Measurements from ENCODE around the gene SERTAD2. TPM values are rescaled to one million over a fixed set of nuclear protein-coding genes. Genes with fewer than 3 reads are reported as not detected.

Gene SERTAD2
- total RNA-seq, 3 donors from 2014 or later = 12.8 to 20.0 (median 17.0) TPM

DNA sequence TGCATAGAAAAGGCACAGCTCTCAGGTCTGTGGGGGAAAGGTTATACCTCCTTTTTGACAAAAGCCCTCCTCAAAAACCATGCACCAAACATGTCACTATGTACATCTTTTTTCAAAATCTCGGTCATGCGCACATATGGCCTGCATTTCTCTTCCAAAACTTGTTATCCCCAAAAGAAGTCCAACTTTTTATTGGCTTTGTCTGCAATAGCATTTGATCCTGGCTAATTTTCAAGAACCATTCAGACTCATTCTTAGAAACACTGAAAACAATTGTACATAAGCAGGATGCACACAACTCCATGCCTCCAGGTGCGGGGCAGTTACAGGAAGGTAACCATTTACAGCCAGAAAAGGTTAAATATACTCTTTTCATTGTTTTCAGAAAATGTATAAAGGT is 21.9 kb downstream of the SERTAD2 start:
- no peak for DNase-seq (ENCODE audit: low spot score in 2 of 2)
- intact Hi-C loops (cut with DNase I; ENCODE audit: low total_unique reads) = no loop called here

GRCh38 chr2:64630752-64631151 is 23.0 kb downstream of the SERTAD2 start:
- intact Hi-C loops (cut with DNase I; ENCODE audit: low total_unique reads) = no loop called here
- no peaks in the 10 kb centered on the region for H3K9me3 ChIP-seq
- H3K27me3 ChIP-seq = no peaks in the 10 kb centered on the region
- no peak for DNase-seq (ENCODE audit: low spot score in 2 of 2)
- TF ChIP-seq POLR2AphosphoS5 (IDR thresholded peaks at IDR 0.05) (no peak), POLR2A (IDR thresholded peaks at IDR 0.05) (no peak)
- TF ChIP-seq, protein P1, sequence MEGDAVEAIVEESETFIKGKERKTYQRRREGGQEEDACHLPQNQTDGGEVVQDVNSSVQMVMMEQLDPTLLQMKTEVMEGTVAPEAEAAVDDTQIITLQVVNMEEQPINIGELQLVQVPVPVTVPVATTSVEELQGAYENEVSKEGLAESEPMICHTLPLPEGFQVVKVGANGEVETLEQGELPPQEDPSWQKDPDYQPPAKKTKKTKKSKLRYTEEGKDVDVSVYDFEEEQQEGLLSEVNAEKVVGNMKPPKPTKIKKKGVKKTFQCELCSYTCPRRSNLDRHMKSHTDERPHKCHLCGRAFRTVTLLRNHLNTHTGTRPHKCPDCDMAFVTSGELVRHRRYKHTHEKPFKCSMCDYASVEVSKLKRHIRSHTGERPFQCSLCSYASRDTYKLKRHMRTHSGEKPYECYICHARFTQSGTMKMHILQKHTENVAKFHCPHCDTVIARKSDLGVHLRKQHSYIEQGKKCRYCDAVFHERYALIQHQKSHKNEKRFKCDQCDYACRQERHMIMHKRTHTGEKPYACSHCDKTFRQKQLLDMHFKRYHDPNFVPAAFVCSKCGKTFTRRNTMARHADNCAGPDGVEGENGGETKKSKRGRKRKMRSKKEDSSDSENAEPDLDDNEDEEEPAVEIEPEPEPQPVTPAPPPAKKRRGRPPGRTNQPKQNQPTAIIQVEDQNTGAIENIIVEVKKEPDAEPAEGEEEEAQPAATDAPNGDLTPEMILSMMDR (IDR thresholded peaks at IDR 0.05) = no peak
- no peak overlapping the region for H3K27ac ChIP-seq
- no peaks in the 10 kb centered on the region for H3K4me1 ChIP-seq
- H3K36me3 ChIP-seq = no peaks in the 10 kb centered on the region
- H3K4me3 ChIP-seq = no peak overlapping the region

More for the DNA sequence above, 21.9 kb downstream of the SERTAD2 start:
- no peaks in the 10 kb centered on the region for H3K27me3 ChIP-seq
- no peak for TF ChIP-seq POLR2A (IDR thresholded peaks at IDR 0.05)
- TF ChIP-seq, protein P1 (IDR thresholded peaks at IDR 0.05) = no peak
- no peak for TF ChIP-seq POLR2AphosphoS5 (IDR thresholded peaks at IDR 0.05)
- H3K36me3 ChIP-seq = no peaks in the 10 kb centered on the region
- no peaks in the 10 kb centered on the region for H3K4me1 ChIP-seq
- no peak overlapping the region for H3K4me3 ChIP-seq
- no peaks in the 10 kb centered on the region for H3K9me3 ChIP-seq
- no peak overlapping the region for H3K27ac ChIP-seq

GRCh38 chr2:64629875-64630274 is 23.8 kb downstream of the SERTAD2 start:
- H3K4me3 ChIP-seq = no peak overlapping the region
- TF ChIP-seq POLR2A (IDR thresholded peaks at IDR 0.05) = no peak
- TF ChIP-seq, protein P1 (IDR thresholded peaks at IDR 0.05) = no peak
- no peak for TF ChIP-seq POLR2AphosphoS5 (IDR thresholded peaks at IDR 0.05)
- intact Hi-C loops (cut with DNase I; ENCODE audit: low total_unique reads) = no loop called here
- H3K4me1 ChIP-seq = no peaks in the 10 kb centered on the region
- H3K36me3 ChIP-seq = no peaks in the 10 kb centered on the region
- no peaks in the 10 kb centered on the region for H3K9me3 ChIP-seq
- DNase-seq (ENCODE audit: low spot score in 2 of 2) = no peak
- H3K27ac ChIP-seq = peak overlapping the region in 1 of 2 donors; percentile 2
- H3K27me3 ChIP-seq = no peaks in the 10 kb centered on the region

DNA sequence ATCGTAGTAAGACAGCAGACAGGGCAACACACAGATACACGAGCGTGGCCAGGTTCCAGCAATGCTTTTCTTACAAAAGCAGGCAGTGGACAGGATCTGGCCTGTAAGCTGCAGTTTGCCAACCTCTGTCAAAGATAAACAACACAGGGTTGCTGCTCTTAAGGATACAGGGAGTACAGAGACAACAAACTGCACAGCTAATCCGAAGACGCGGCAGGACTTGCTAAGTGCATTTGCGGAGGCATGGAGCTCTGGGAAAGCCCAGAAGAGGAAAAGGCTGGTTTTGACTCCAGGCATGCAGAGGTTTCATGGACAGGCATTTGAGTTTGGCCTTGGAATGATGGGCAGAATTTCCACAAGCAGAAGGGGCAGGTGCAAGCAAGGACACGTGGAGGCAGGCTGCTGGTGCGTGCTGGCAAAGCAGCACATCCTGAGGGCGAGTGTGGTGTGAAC is 24.4 kb downstream of the SERTAD2 start:
- no peaks in the 10 kb centered on the region for H3K36me3 ChIP-seq
- H3K27ac ChIP-seq = peak overlapping the region in 1 of 2 donors; percentile 2
- TF ChIP-seq POLR2A (IDR thresholded peaks at IDR 0.05) = no peak
- TF ChIP-seq, protein P1 (IDR thresholded peaks at IDR 0.05) = no peak
- TF ChIP-seq POLR2AphosphoS5 (IDR thresholded peaks at IDR 0.05) = no peak
- no peak for DNase-seq (ENCODE audit: low spot score in 2 of 2)
- no peaks in the 10 kb centered on the region for H3K27me3 ChIP-seq
- H3K4me3 ChIP-seq = no peak overlapping the region
- no peaks in the 10 kb centered on the region for H3K4me1 ChIP-seq
- no peaks in the 10 kb centered on the region for H3K9me3 ChIP-seq
- intact Hi-C loops (cut with DNase I; ENCODE audit: low total_unique reads) = no loop called here

GRCh38 chr2:64627860-64628841 is 25.6 kb downstream of the SERTAD2 start:
- H3K36me3 ChIP-seq = no peaks in the 10 kb centered on the region
- H3K4me1 ChIP-seq = no peaks in the 10 kb centered on the region
- no peaks in the 10 kb centered on the region for H3K9me3 ChIP-seq
- H3K4me3 ChIP-seq = no peak overlapping the region
- no peak overlapping the region for H3K27ac ChIP-seq
- H3K27me3 ChIP-seq = no peaks in the 10 kb centered on the region
- intact Hi-C loops (cut with DNase I; ENCODE audit: low total_unique reads) = no loop called here
- no peak for DNase-seq (ENCODE audit: low spot score in 2 of 2)
- TF ChIP-seq POLR2AphosphoS5 (IDR thresholded peaks at IDR 0.05) (no peak), POLR2A (IDR thresholded peaks at IDR 0.05) (no peak)
- TF ChIP-seq, protein P1 (IDR thresholded peaks at IDR 0.05) = no peak
